ENCODE data around the gene IFNE. TPM values are rescaled to one million over a fixed set of nuclear protein-coding genes. Genes with fewer than 3 reads are reported as not detected.

The IFNE gene
- total RNA-seq, 1 experiment from 2014 or later = not detected

- Histone ChIP-seq H3K23me2 (ENCODE audit: insufficient read length, low read depth, low read length, poor library complexity, severe bottlenecking) (no peaks in the 10 kb centered on the region), H4K8ac (replicated peaks; ENCODE audit: insufficient read length, low read depth, low read length) (no peak overlapping the region), H3K56ac (ENCODE audit: insufficient read length, low read depth, low read length) (no peak overlapping the region), H2BK12ac (ENCODE audit: insufficient read length, low read depth, low read length) (no peak overlapping the region), H4K5ac (ENCODE audit: insufficient read length, low read depth, low read length) (no peak overlapping the region), H3K4me1 (ENCODE audit: insufficient read depth, low read length) (no peaks in the 10 kb centered on the region), H3K27ac (ENCODE audit: insufficient read length, low read depth, low read length) (no peak overlapping the region), H4K91ac (ENCODE audit: insufficient read length, low read depth, low read length) (no peak overlapping the region), H3K79me1 (ENCODE audit: insufficient read depth, low read depth, low read length, poor library complexity, severe bottlenecking) (no peaks in the 10 kb centered on the region), H2BK5ac (ENCODE audit: insufficient read length, low read length) (no peak overlapping the region), H3K9ac (ENCODE audit: extremely low read depth, insufficient read length, low read length) (no peak overlapping the region), H3K4ac (ENCODE audit: low read depth, low read length) (no peak overlapping the region), H3K27me3 (ENCODE audit: insufficient read depth, low read length) (no peaks in the 10 kb centered on the region), H2AFZ (ENCODE audit: low read length) (no peak overlapping the region), H3T11ph (ENCODE audit: low read length) (no peak overlapping the region), H3K79me2 (ENCODE audit: insufficient read depth, low read length) (no peaks in the 10 kb centered on the region), H3K18ac (ENCODE audit: insufficient read length, low read depth, low read length) (no peak overlapping the region), H3K4me2 (ENCODE audit: insufficient read depth, insufficient read length, low read length) (no peak overlapping the region), H2BK120ac (ENCODE audit: low read depth, low read length, poor library complexity, severe bottlenecking) (no peak overlapping the region), H2BK15ac (ENCODE audit: low read depth, low read length) (no peak overlapping the region), H2AK5ac (ENCODE audit: insufficient read length, low read length) (no peak overlapping the region), H3K9me3 (ENCODE audit: control insufficient read depth, low read depth, low read length) (no peaks in the 10 kb centered on the region), H4K20me1 (ENCODE audit: control insufficient read depth, insufficient read depth, insufficient read length) (no peaks in the 10 kb centered on the region), H3K14ac (ENCODE audit: insufficient read depth, low read length) (no peak overlapping the region), H3K23ac (ENCODE audit: insufficient read length, low read depth, low read length) (no peak overlapping the region), H2BK20ac (ENCODE audit: low read depth, low read length, poor library complexity, severe bottlenecking) (no peak overlapping the region)
- H3K4me3 Mint-ChIP-seq = no peak overlapping the region
- H3K27ac Mint-ChIP-seq = no peak overlapping the region
- peaks cover 6 to 9% of the 10 kb centered on the region in 2 experiments for H3K4me1 Mint-ChIP-seq
- H3K9me3 Mint-ChIP-seq = no peaks in the 10 kb centered on the region
- no peak; the same call in 2 of the 3 replicates for TF ChIP-seq CTCF (conservative IDR thresholded peaks at IDR 0.05)
- no peaks in the 10 kb centered on the region for H3K36me3 Mint-ChIP-seq (ENCODE audit: insufficient read depth in 1 of 3, low read depth in 3 of 3)
- no CpG with 5 or more reads among the region's 3 CpGs for WGBS (ENCODE audit: extremely low coverage, insufficient read length, low lambda C conversion rate)
- no peak for DNase-seq
- H3K27me3 Mint-ChIP-seq (ENCODE audit: low read depth) = no peaks in the 10 kb centered on the region
Observed at GRCh38 chr9:21473236-21473635, 8.9 kb downstream of the IFNE start.
